Naive B cell (primary cell): ENCODE results near the gene MYL6. TPM values are rescaled to one million over a fixed set of nuclear protein-coding genes. Genes with fewer than 3 reads are reported as not detected.

Experiments
- ATAC-seq, 2 donors: fragments of 150-1000 bp; cut with Tn5 transposase; 2 replicates each; pipeline ENCODE4 v1.10.0; 2021; ENCODE audit warnings: low read depth in 2 of 2, mild to moderate bottlenecking in 2 of 2, moderate library complexity in 2 of 2
- DNase-seq: peaks from one replicate; pipeline ENCODE4 v3.0.0; 2022
- H3K27ac Mint-ChIP-seq, 6 donors: one replicate each; pipeline ENCODE4 v1.8.0; 2020 to 2022; ENCODE audit warnings: mild to moderate bottlenecking in 6 of 6, mixed read lengths in 6 of 6, moderate library complexity in 5 of 6, inconsistent platforms in 2 of 6
- H3K27me3 Mint-ChIP-seq, 3 donors: one replicate each; pipeline ENCODE4 v1.8.0; 2021 to 2022; ENCODE audit warnings: mixed read lengths in 3 of 3, mild to moderate bottlenecking in 1 of 3
- H3K36me3 Mint-ChIP-seq, 2 donors: one replicate each; pipeline ENCODE4 v1.8.0; 2020 to 2022; ENCODE audit warnings: mixed read lengths in 2 of 2, inconsistent platforms in 1 of 2, mild to moderate bottlenecking in 1 of 2
- H3K4me1 Mint-ChIP-seq, 3 donors: one replicate each; pipeline ENCODE4 v1.8.0; 2020 to 2022; ENCODE audit warnings: mixed read lengths in 3 of 3, inconsistent platforms in 1 of 3, mild to moderate bottlenecking in 1 of 3, moderate library complexity in 1 of 3
- H3K4me3 Mint-ChIP-seq, 8 donors: one replicate each; pipeline ENCODE4 v1.8.0; 2020 to 2022; ENCODE audit warnings: mild to moderate bottlenecking in 8 of 8, mixed read lengths in 8 of 8, moderate library complexity in 8 of 8, inconsistent platforms in 2 of 8
- H3K9me3 Mint-ChIP-seq, 7 donors: one replicate each; pipeline ENCODE4 v1.8.0; 2020 to 2022; ENCODE audit warnings: mixed read lengths in 7 of 7, mild to moderate bottlenecking in 5 of 7, inconsistent platforms in 2 of 7, moderate library complexity in 1 of 7
- polyA plus RNA-seq, 6 donors: library from polyadenylated mRNA; unstranded; fragments of 300-500 nt; fragmentation: Illumina TruSeq; gene quantifications; one replicate each; pipeline ENCODE4 v1.2.3, GENCODE V29; 2021; ENCODE audit warnings: low read depth in 6 of 6

The MYL6 gene
- polyA plus RNA-seq, 6 donors from 2014 or later, result 1,680 to 2,679 (median 1,914) TPM

GRCh38 chr12:56121204-56121870, 36.8 kb upstream of the MYL6 start:
- no peaks in the 10 kb centered on the region for H3K27me3 Mint-ChIP-seq
- peak overlapping the region in 2 of 8 donors; percentile 6 to 50 for H3K4me3 Mint-ChIP-seq
- DNase-seq (no peak), ATAC-seq (no peak)
- peaks cover 8 to 15% of the 10 kb centered on the region in 2 donors for H3K36me3 Mint-ChIP-seq
- H3K9me3 Mint-ChIP-seq, result no peaks in the 10 kb centered on the region
- H3K4me1 Mint-ChIP-seq, result peaks cover 41 to 64% (median 56%) of the 10 kb centered on the region in 3 donors
- H3K27ac Mint-ChIP-seq, result peak overlapping the region in 2 of 6 donors; percentile 50 to 96

- DNase-seq (no peak), ATAC-seq (no peak)
- Mint-ChIP-seq H3K36me3 (peaks cover 0 to 4% of the 10 kb centered on the region in 2 donors), H3K4me3 (no peak overlapping the region), H3K4me1 (peaks cover 45 to 64% (median 61%) of the 10 kb centered on the region in 3 donors), H3K27ac (peak overlapping the region in 2 of 6 donors; percentile 50 to 96), H3K27me3 (no peaks in the 10 kb centered on the region), H3K9me3 (no peaks in the 10 kb centered on the region)
These were observed 35.5 kb upstream of the MYL6 start for GRCh38 chr12:56122637-56123036.

GRCh38 chr12:56124133-56124532, 34.0 kb upstream of the MYL6 start:
- H3K27me3 Mint-ChIP-seq, result no peaks in the 10 kb centered on the region
- ATAC-seq (no peak), DNase-seq (no peak)
- no peaks in the 10 kb centered on the region for H3K9me3 Mint-ChIP-seq
- H3K4me1 Mint-ChIP-seq, result peaks cover 41 to 60% (median 59%) of the 10 kb centered on the region in 3 donors
- peak overlapping the region in 1 of 6 donors; percentile 57 for H3K27ac Mint-ChIP-seq
- H3K36me3 Mint-ChIP-seq, result no peaks in the 10 kb centered on the region
- H3K4me3 Mint-ChIP-seq, result no peak overlapping the region

GRCh38 chr12:56126732-56127239, 31.4 kb upstream of the MYL6 start:
- Mint-ChIP-seq H3K27ac (peak overlapping the region; percentile 84 to 98 (median 92)), H3K4me1 (peaks cover 50 to 75% (median 69%) of the 10 kb centered on the region in 3 donors), H3K27me3 (no peaks in the 10 kb centered on the region), H3K9me3 (no peaks in the 10 kb centered on the region), H3K4me3 (peak overlapping the region; percentile 69 to 100 (median 96)), H3K36me3 (peaks cover 0 to 11% of the 10 kb centered on the region in 2 donors)
- ATAC-seq, result peak; percentile 23 to 27
- peak; percentile 64 for DNase-seq

- Mint-ChIP-seq H3K4me1 (peaks cover 57 to 80% (median 71%) of the 10 kb centered on the region in 3 donors), H3K9me3 (no peaks in the 10 kb centered on the region), H3K36me3 (peaks cover 0 to 18% of the 10 kb centered on the region in 2 donors), H3K27ac (peak overlapping the region; percentile 82 to 98 (median 96)), H3K27me3 (no peaks in the 10 kb centered on the region), H3K4me3 (peak overlapping the region; percentile 87 to 100 (median 98))
- DNase-seq (no peak), ATAC-seq (no peak)
These were observed 30.7 kb upstream of the MYL6 start for GRCh38 chr12:56127485-56127887.

- peak; percentile 97 for DNase-seq
- ATAC-seq, result peak; percentile 85 to 87
- H3K36me3 Mint-ChIP-seq, result peaks cover 0 to 22% of the 10 kb centered on the region in 2 donors
- H3K4me3 Mint-ChIP-seq, result peak within 1 kb of the TSS; percentile 87 to 100 (median 98)
- peak within 1 kb of the TSS; percentile 85 to 98 (median 96) for H3K27ac Mint-ChIP-seq
- H3K4me1 Mint-ChIP-seq, result peaks cover 58 to 80% (median 71%) of the 10 kb centered on the region in 3 donors
- no peaks in the 10 kb centered on the region for H3K9me3 Mint-ChIP-seq
- no peaks in the 10 kb centered on the region for H3K27me3 Mint-ChIP-seq
These were observed 30.1 kb upstream of the MYL6 start, which contains the start of gene ESYT1 for GRCh38 chr12:56127888-56128669. Gene ESYT1 (plus strand): TSS chr12:56128267. CDS start chr12:56128320, 53 bp downstream.

GRCh38 chr12:56128670-56129205, 29.4 kb upstream of the MYL6 start:
- H3K36me3 Mint-ChIP-seq, result peaks cover 0 to 27% of the 10 kb centered on the region in 2 donors
- DNase-seq, result no peak

GRCh38 chr12:56129206-56129941, 28.8 kb upstream of the MYL6 start:
- DNase-seq (peak; percentile 76), ATAC-seq (peak; percentile 15 to 19)
- peak overlapping the region; percentile 85 to 98 (median 96) for H3K27ac Mint-ChIP-seq
- H3K27me3 Mint-ChIP-seq, result no peaks in the 10 kb centered on the region
- peak overlapping the region; percentile 87 to 100 (median 98) for H3K4me3 Mint-ChIP-seq
- no peaks in the 10 kb centered on the region for H3K9me3 Mint-ChIP-seq
- peaks cover 0 to 27% of the 10 kb centered on the region in 2 donors for H3K36me3 Mint-ChIP-seq
- H3K4me1 Mint-ChIP-seq, result peaks cover 57 to 71% (median 63%) of the 10 kb centered on the region in 3 donors

More at GRCh38 chr12:56128670-56129205, 29.4 kb upstream of the MYL6 start:
- peak overlapping the region; percentile 87 to 100 (median 98) for H3K4me3 Mint-ChIP-seq
- H3K27ac Mint-ChIP-seq, result peak overlapping the region; percentile 85 to 98 (median 96)
- ATAC-seq, result no peak
- no peaks in the 10 kb centered on the region for H3K9me3 Mint-ChIP-seq
- peaks cover 57 to 76% (median 69%) of the 10 kb centered on the region in 3 donors for H3K4me1 Mint-ChIP-seq
- H3K27me3 Mint-ChIP-seq, result no peaks in the 10 kb centered on the region

- peak overlapping the region; percentile 85 to 98 (median 90) for H3K27ac Mint-ChIP-seq
- peaks cover 58 to 69% (median 63%) of the 10 kb centered on the region in 3 donors for H3K4me1 Mint-ChIP-seq
- H3K9me3 Mint-ChIP-seq, result no peaks in the 10 kb centered on the region
- no peaks in the 10 kb centered on the region for H3K27me3 Mint-ChIP-seq
- peaks cover 0 to 27% of the 10 kb centered on the region in 2 donors for H3K36me3 Mint-ChIP-seq
- no peak for ATAC-seq
- peak overlapping the region; percentile 87 to 100 (median 98) for H3K4me3 Mint-ChIP-seq
- DNase-seq, result no peak
These were observed 28.1 kb upstream of the MYL6 start for GRCh38 chr12:56129942-56130495.

GRCh38 chr12:56130876-56131275, 27.3 kb upstream of the MYL6 start:
- H3K27ac Mint-ChIP-seq, result peak overlapping the region in 5 of 6 donors; percentile 78 to 94 (median 90)
- ATAC-seq (no peak), DNase-seq (no peak)
- no peaks in the 10 kb centered on the region for H3K27me3 Mint-ChIP-seq
- H3K36me3 Mint-ChIP-seq, result peaks cover 0 to 30% of the 10 kb centered on the region in 2 donors
- peaks cover 57 to 63% (median 62%) of the 10 kb centered on the region in 3 donors for H3K4me1 Mint-ChIP-seq
- H3K4me3 Mint-ChIP-seq, result peak overlapping the region; percentile 43 to 99 (median 96)
- H3K9me3 Mint-ChIP-seq, result no peaks in the 10 kb centered on the region

GRCh38 chr12:56134897-56135296, 23.3 kb upstream of the MYL6 start:
- no peaks in the 10 kb centered on the region for H3K9me3 Mint-ChIP-seq

GRCh38 chr12:56137853-56138571, 20.1 kb upstream of the MYL6 start:
- Mint-ChIP-seq H3K36me3 (peaks cover 23 to 50% of the 10 kb centered on the region in 2 donors), H3K4me3 (no peak overlapping the region), H3K27me3 (no peaks in the 10 kb centered on the region), H3K4me1 (peaks cover 6 to 20% (median 15%) of the 10 kb centered on the region in 3 donors), H3K27ac (peak overlapping the region in 4 of 6 donors; percentile 34 to 61 (median 55)), H3K9me3 (no peaks in the 10 kb centered on the region)
- no peak for ATAC-seq
- DNase-seq, result no peak

More at GRCh38 chr12:56134897-56135296, 23.3 kb upstream of the MYL6 start:
- no peak for ATAC-seq
- no peaks in the 10 kb centered on the region for H3K27me3 Mint-ChIP-seq
- H3K4me1 Mint-ChIP-seq, result peaks cover 26 to 33% (median 27%) of the 10 kb centered on the region in 3 donors
- no peak overlapping the region for H3K27ac Mint-ChIP-seq
- peaks cover 15 to 55% of the 10 kb centered on the region in 2 donors for H3K36me3 Mint-ChIP-seq
- no peak for DNase-seq
- no peak overlapping the region for H3K4me3 Mint-ChIP-seq
